ENCODE measurements around the gene RGL1.

The RGL1 gene

GRCh38 chr1:183817576-183818288 is 12.8 kb downstream of the RGL1 start:
- no peak for DNase-seq (ENCODE audit: low read depth in 4 of 4, low spot score in 1 of 4)

- no peak for DNase-seq (ENCODE audit: low read depth in 4 of 4, low spot score in 1 of 4)
Measured at GRCh38 chr1:183819059-183819458, 14.1 kb downstream of the RGL1 start.

GRCh38 chr1:183821309-183821888 is 16.5 kb downstream of the RGL1 start:
- DNase-seq (ENCODE audit: low read depth in 4 of 4, low spot score in 1 of 4): no peak

- no peak for DNase-seq (ENCODE audit: low read depth in 4 of 4, low spot score in 1 of 4)
Measured at GRCh38 chr1:183821889-183822611, 17.1 kb downstream of the RGL1 start.

- no peak for DNase-seq (ENCODE audit: low read depth in 4 of 4, low spot score in 1 of 4)
Measured at GRCh38 chr1:183824291-183824690, 19.4 kb downstream of the RGL1 start.

- no peak for DNase-seq (ENCODE audit: low read depth in 4 of 4, low spot score in 1 of 4)
Measured at GRCh38 chr1:183827801-183828200, 22.9 kb downstream of the RGL1 start.

GRCh38 chr1:183830389-183830788 is 25.5 kb downstream of the RGL1 start:
- no peak for DNase-seq (ENCODE audit: low read depth in 4 of 4, low spot score in 1 of 4)

- no peak for DNase-seq (ENCODE audit: low read depth in 4 of 4, low spot score in 1 of 4)
Measured at GRCh38 chr1:183831311-183831710, 26.4 kb downstream of the RGL1 start.

- DNase-seq (ENCODE audit: low read depth in 4 of 4, low spot score in 1 of 4): no peak
Measured at GRCh38 chr1:183832459-183832858, 27.5 kb downstream of the RGL1 start.

- DNase-seq (ENCODE audit: low read depth in 4 of 4, low spot score in 1 of 4): no peak
Measured at GRCh38 chr1:183834568-183834967, 29.6 kb downstream of the RGL1 start.

- DNase-seq (ENCODE audit: low read depth in 4 of 4, low spot score in 1 of 4): no peak
Measured at GRCh38 chr1:183836598-183836997, 31.7 kb downstream of the RGL1 start.

- no peak for DNase-seq (ENCODE audit: low read depth in 4 of 4, low spot score in 1 of 4)
Measured at GRCh38 chr1:183837062-183837461, 32.1 kb downstream of the RGL1 start.

GRCh38 chr1:183838221-183838620 is 33.3 kb downstream of the RGL1 start:
- DNase-seq (ENCODE audit: low read depth in 4 of 4, low spot score in 1 of 4): no peak

- DNase-seq (ENCODE audit: low read depth in 4 of 4, low spot score in 1 of 4): no peak
Measured at GRCh38 chr1:183840140-183840539, 35.2 kb downstream of the RGL1 start.

GRCh38 chr1:183841550-183841949 is 36.6 kb downstream of the RGL1 start:
- no peak for DNase-seq (ENCODE audit: low read depth in 4 of 4, low spot score in 1 of 4)

- peak in 2 of 4 experiments; percentile 1 to 3 for DNase-seq (ENCODE audit: low read depth in 4 of 4, low spot score in 1 of 4)
Measured at GRCh38 chr1:183841950-183842794, 37.3 kb downstream of the RGL1 start.

- no peak for DNase-seq (ENCODE audit: low read depth in 4 of 4, low spot score in 1 of 4)
Measured at GRCh38 chr1:183842795-183843144, 37.9 kb downstream of the RGL1 start.

- no peak for DNase-seq (ENCODE audit: low read depth in 4 of 4, low spot score in 1 of 4)
Measured at GRCh38 chr1:183844806-183845205, 39.9 kb downstream of the RGL1 start.

- DNase-seq (ENCODE audit: low read depth in 4 of 4, low spot score in 1 of 4): no peak
Measured at GRCh38 chr1:183845681-183846080, 40.8 kb downstream of the RGL1 start.

GRCh38 chr1:183847641-183848040 is 42.7 kb downstream of the RGL1 start:
- no peak for DNase-seq (ENCODE audit: low read depth in 4 of 4, low spot score in 1 of 4)

- DNase-seq (ENCODE audit: low read depth in 4 of 4, low spot score in 1 of 4): no peak
Measured at GRCh38 chr1:183850852-183851251, 45.9 kb downstream of the RGL1 start.

- DNase-seq (ENCODE audit: low read depth in 4 of 4, low spot score in 1 of 4): no peak
Measured at GRCh38 chr1:183859119-183859518, 54.2 kb downstream of the RGL1 start.
